Activated CD4-positive, CD25-positive, alpha-beta regulatory T cell treated with anti-CD3 and anti-CD28 coated beads, Interleukin-2, amount 50 U/mL, for 16 hours (primary cell): ENCODE measurements around the gene CLEC18B.
"Not testable (repeated sequence)": the region's sequence is repeated elsewhere in the genome, so short reads cannot be mapped to it uniquely, and the experiment has no call there.

Experiments used
- DNase-seq: peaks from one replicate; pipeline ENCODE4 v3.0.0-alpha.2; 2020; ENCODE audit warnings: low read depth, low spot score

CLEC18B gene

GRCh38 chr16:74406600-74407361 lies 14.5 kb downstream of the CLEC18B start:
- not testable (repeated sequence) for DNase-seq

- DNase-seq: not testable (repeated sequence)
Observed at GRCh38 chr16:74404148-74404933, 16.9 kb downstream of the CLEC18B start.

GRCh38 chr16:74400238-74400637 lies 21.0 kb downstream of the CLEC18B start:
- DNase-seq: not testable (repeated sequence)

GRCh38 chr16:74398212-74398895 lies 22.9 kb downstream of the CLEC18B start:
- not testable (repeated sequence) for DNase-seq

- DNase-seq: not testable (repeated sequence)
Observed at GRCh38 chr16:74396521-74397017, 24.7 kb downstream of the CLEC18B start.

GRCh38 chr16:74394604-74395003 lies 26.7 kb downstream of the CLEC18B start:
- not testable (repeated sequence) for DNase-seq

GRCh38 chr16:74394131-74394530 lies 27.1 kb downstream of the CLEC18B start:
- DNase-seq: not testable (repeated sequence)

GRCh38 chr16:74391454-74392050 lies 29.7 kb downstream of the CLEC18B start:
- DNase-seq: not testable (repeated sequence)

- DNase-seq: not testable (repeated sequence)
Observed at GRCh38 chr16:74382339-74383034, 38.8 kb downstream of the CLEC18B start.

- not testable (repeated sequence) for DNase-seq
Observed at GRCh38 chr16:74373847-74374184, 47.5 kb downstream of the CLEC18B start.

GRCh38 chr16:74372953-74373846 lies 48.1 kb downstream of the CLEC18B start:
- no peak for DNase-seq

GRCh38 chr16:74372369-74372768 lies 48.9 kb downstream of the CLEC18B start:
- DNase-seq: no peak

GRCh38 chr16:74370338-74371135 lies 50.7 kb downstream of the CLEC18B start:
- not testable (repeated sequence) for DNase-seq

GRCh38 chr16:74368002-74368911 lies 53.0 kb downstream of the CLEC18B start:
- peak; percentile 96 for DNase-seq

GRCh38 chr16:74367469-74368001 lies 53.7 kb downstream of the CLEC18B start:
- peak; percentile 3 for DNase-seq

GRCh38 chr16:74361646-74362610 lies 59.4 kb downstream of the CLEC18B start:
- not testable (repeated sequence) for DNase-seq
